ENCODE results near the gene IMPG2.

IMPG2 gene

DNA sequence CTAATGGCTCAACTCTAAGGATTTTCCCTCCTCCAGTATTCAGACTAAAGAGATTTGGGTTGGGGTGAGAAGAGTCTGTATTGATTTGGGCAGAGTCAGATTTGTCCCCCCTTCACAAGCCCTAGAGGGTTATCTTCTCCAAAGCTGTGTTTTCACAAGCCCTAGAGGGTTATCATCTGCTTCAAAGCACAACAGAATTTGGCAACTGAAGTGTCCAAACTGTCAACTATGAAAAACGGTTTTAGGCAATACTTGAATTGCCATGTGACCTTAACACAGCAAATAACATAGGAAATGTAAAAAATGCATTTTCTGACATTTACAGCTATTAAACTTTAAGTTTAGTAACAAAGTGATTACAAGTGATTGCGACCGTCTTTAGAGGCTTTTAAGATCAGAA, 119.9 kb downstream of the IMPG2 start:
- H3K9me3 ChIP-seq (ENCODE audit: low read length): no peaks in the 10 kb centered on the region
- H3K4me3 ChIP-seq (ENCODE audit: low read depth in 1 of 2, low read length in 2 of 2): no peak overlapping the region
- no peaks in the 10 kb centered on the region for H3K27me3 ChIP-seq (ENCODE audit: control insufficient read depth in 1 of 2, insufficient read depth in 2 of 2, low read length in 2 of 2)
- no peaks in the 10 kb centered on the region for H3K36me3 ChIP-seq (ENCODE audit: insufficient read depth, low read length)
- no peak overlapping the region for H3K27ac ChIP-seq (ENCODE audit: low read depth, low read length)
- peaks cover 30% of the 10 kb centered on the region for H3K4me1 ChIP-seq (ENCODE audit: insufficient read depth, low read length)
- no peak overlapping the region for H3K9ac ChIP-seq (ENCODE audit: low read length)

GRCh38 chr3:101195951-101196713, 124.2 kb downstream of the IMPG2 start:
- Histone ChIP-seq H3K27me3 (ENCODE audit: control insufficient read depth in 1 of 2, insufficient read depth in 2 of 2, low read length in 2 of 2) (no peaks in the 10 kb centered on the region), H3K27ac (ENCODE audit: low read depth, low read length) (no peak overlapping the region), H3K9ac (ENCODE audit: low read length) (no peak overlapping the region), H3K4me3 (ENCODE audit: low read depth in 1 of 2, low read length in 2 of 2) (no peak overlapping the region), H3K9me3 (ENCODE audit: low read length) (no peaks in the 10 kb centered on the region), H3K36me3 (ENCODE audit: insufficient read depth, low read length) (no peaks in the 10 kb centered on the region), H3K4me1 (ENCODE audit: insufficient read depth, low read length) (peaks cover 8% of the 10 kb centered on the region)

DNA sequence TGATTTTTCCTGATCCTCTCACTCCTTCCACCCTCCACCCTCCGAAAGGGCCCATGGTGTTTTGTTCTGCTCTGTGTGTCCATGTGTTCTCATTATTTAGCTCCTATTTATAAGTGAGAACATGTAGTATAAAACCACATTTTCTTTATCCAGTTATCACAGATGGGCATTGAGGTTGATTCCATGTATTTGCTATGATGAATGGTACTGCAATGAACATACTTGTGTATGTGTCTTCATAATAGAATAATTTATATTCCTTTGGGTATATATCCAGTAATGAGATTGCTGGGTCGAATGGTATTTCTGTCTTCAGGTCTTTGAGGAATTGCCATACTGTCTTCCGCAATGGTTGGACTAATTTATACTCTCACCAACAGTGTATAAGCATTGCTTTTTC, 126.0 kb downstream of the IMPG2 start:
- no peaks in the 10 kb centered on the region for H3K36me3 ChIP-seq (ENCODE audit: insufficient read depth, low read length)
- peaks cover 8% of the 10 kb centered on the region for H3K4me1 ChIP-seq (ENCODE audit: insufficient read depth, low read length)

GRCh38 chr3:101193957-101194356, 126.4 kb downstream of the IMPG2 start:
- Histone ChIP-seq H3K9ac (ENCODE audit: low read length) (no peak overlapping the region), H3K4me1 (ENCODE audit: insufficient read depth, low read length) (peaks cover 8% of the 10 kb centered on the region), H3K27me3 (ENCODE audit: control insufficient read depth in 1 of 2, insufficient read depth in 2 of 2, low read length in 2 of 2) (no peaks in the 10 kb centered on the region), H3K4me3 (ENCODE audit: low read depth in 1 of 2, low read length in 2 of 2) (no peak overlapping the region), H3K9me3 (ENCODE audit: low read length) (no peaks in the 10 kb centered on the region), H3K27ac (ENCODE audit: low read depth, low read length) (no peak overlapping the region), H3K36me3 (ENCODE audit: insufficient read depth, low read length) (no peaks in the 10 kb centered on the region)

More for the DNA sequence above, 126.0 kb downstream of the IMPG2 start:
- Histone ChIP-seq H3K9ac (ENCODE audit: low read length) (no peak overlapping the region), H3K9me3 (ENCODE audit: low read length) (no peaks in the 10 kb centered on the region), H3K4me3 (ENCODE audit: low read depth in 1 of 2, low read length in 2 of 2) (no peak overlapping the region), H3K27me3 (ENCODE audit: control insufficient read depth in 1 of 2, insufficient read depth in 2 of 2, low read length in 2 of 2) (no peaks in the 10 kb centered on the region), H3K27ac (ENCODE audit: low read depth, low read length) (no peak overlapping the region)

GRCh38 chr3:101189796-101190195, 130.6 kb downstream of the IMPG2 start:
- Histone ChIP-seq H3K36me3 (ENCODE audit: insufficient read depth, low read length) (no peaks in the 10 kb centered on the region), H3K9me3 (ENCODE audit: low read length) (no peaks in the 10 kb centered on the region), H3K4me1 (ENCODE audit: insufficient read depth, low read length) (no peaks in the 10 kb centered on the region), H3K4me3 (ENCODE audit: low read depth in 1 of 2, low read length in 2 of 2) (no peak overlapping the region), H3K9ac (ENCODE audit: low read length) (no peak overlapping the region), H3K27me3 (ENCODE audit: control insufficient read depth in 1 of 2, insufficient read depth in 2 of 2, low read length in 2 of 2) (no peaks in the 10 kb centered on the region), H3K27ac (ENCODE audit: low read depth, low read length) (no peak overlapping the region)

- H3K9ac ChIP-seq (ENCODE audit: low read length): no peak overlapping the region
- no peaks in the 10 kb centered on the region for H3K4me1 ChIP-seq (ENCODE audit: insufficient read depth, low read length)
- H3K9me3 ChIP-seq (ENCODE audit: low read length): no peaks in the 10 kb centered on the region
- H3K36me3 ChIP-seq (ENCODE audit: insufficient read depth, low read length): no peaks in the 10 kb centered on the region
- no peak overlapping the region for H3K4me3 ChIP-seq (ENCODE audit: low read depth in 1 of 2, low read length in 2 of 2)
- H3K27ac ChIP-seq (ENCODE audit: low read depth, low read length): no peak overlapping the region
- no peaks in the 10 kb centered on the region for H3K27me3 ChIP-seq (ENCODE audit: control insufficient read depth in 1 of 2, insufficient read depth in 2 of 2, low read length in 2 of 2)
These were observed 131.2 kb downstream of the IMPG2 start for GRCh38 chr3:101189176-101189575.

DNA sequence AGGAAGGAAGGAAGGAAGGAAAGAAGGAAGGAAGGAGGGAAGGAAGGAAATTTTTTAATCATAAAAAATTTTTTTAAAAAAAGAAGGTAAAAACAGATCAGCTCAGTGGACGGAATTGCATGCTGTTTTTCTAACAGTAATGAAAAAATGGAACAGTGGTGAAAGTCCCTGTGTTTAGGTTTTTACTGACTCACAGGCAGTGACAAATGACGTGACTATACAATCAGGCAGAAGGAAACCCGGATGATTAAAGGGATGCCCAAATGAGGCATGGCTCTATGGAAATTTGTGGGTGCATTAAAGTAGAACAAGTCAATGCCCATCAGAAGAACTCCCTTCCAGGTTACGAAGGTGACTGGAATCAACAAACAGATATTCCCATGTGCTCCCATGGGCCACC, 135.0 kb downstream of the IMPG2 start:
- H3K9ac ChIP-seq (ENCODE audit: low read length): no peak overlapping the region
- H3K27me3 ChIP-seq (ENCODE audit: control insufficient read depth in 1 of 2, insufficient read depth in 2 of 2, low read length in 2 of 2): no peaks in the 10 kb centered on the region
- H3K4me3 ChIP-seq (ENCODE audit: low read depth in 1 of 2, low read length in 2 of 2): no peak overlapping the region
- no peaks in the 10 kb centered on the region for H3K36me3 ChIP-seq (ENCODE audit: insufficient read depth, low read length)
- no peaks in the 10 kb centered on the region for H3K9me3 ChIP-seq (ENCODE audit: low read length)
- no peaks in the 10 kb centered on the region for H3K4me1 ChIP-seq (ENCODE audit: insufficient read depth, low read length)
- no peak overlapping the region for H3K27ac ChIP-seq (ENCODE audit: low read depth, low read length)

DNA sequence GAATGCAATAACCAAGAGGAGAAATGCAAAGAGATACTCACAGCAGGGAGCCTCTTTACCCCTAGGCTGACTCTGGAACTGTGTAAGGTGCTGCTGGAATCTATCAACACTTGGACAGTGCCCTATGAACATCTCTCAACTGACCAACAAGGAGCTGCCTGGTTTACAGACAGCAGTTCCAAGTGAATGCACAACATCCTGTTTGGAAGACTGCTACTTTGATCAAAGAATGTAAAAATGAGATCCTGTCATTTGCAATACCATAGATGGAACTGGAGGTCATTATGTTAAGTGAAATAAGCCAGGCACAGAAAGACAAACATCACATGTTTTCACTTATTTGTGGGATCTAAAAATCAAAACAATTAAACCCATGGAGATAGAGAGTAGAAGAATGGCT, 136.3 kb downstream of the IMPG2 start:
- H3K4me1 ChIP-seq (ENCODE audit: insufficient read depth, low read length): no peaks in the 10 kb centered on the region
- no peaks in the 10 kb centered on the region for H3K27me3 ChIP-seq (ENCODE audit: control insufficient read depth in 1 of 2, insufficient read depth in 2 of 2, low read length in 2 of 2)
- H3K27ac ChIP-seq (ENCODE audit: low read depth, low read length): no peak overlapping the region
- H3K9ac ChIP-seq (ENCODE audit: low read length): no peak overlapping the region
- no peak overlapping the region for H3K4me3 ChIP-seq (ENCODE audit: low read depth in 1 of 2, low read length in 2 of 2)
- H3K36me3 ChIP-seq (ENCODE audit: insufficient read depth, low read length): no peaks in the 10 kb centered on the region
- H3K9me3 ChIP-seq (ENCODE audit: low read length): no peaks in the 10 kb centered on the region

GRCh38 chr3:101183151-101183550, 137.2 kb downstream of the IMPG2 start:
- Histone ChIP-seq H3K4me3 (ENCODE audit: low read depth in 1 of 2, low read length in 2 of 2) (no peak overlapping the region), H3K9me3 (ENCODE audit: low read length) (no peaks in the 10 kb centered on the region), H3K27me3 (ENCODE audit: control insufficient read depth in 1 of 2, insufficient read depth in 2 of 2, low read length in 2 of 2) (no peaks in the 10 kb centered on the region), H3K4me1 (ENCODE audit: insufficient read depth, low read length) (no peaks in the 10 kb centered on the region), H3K9ac (ENCODE audit: low read length) (no peak overlapping the region), H3K27ac (ENCODE audit: low read depth, low read length) (no peak overlapping the region), H3K36me3 (ENCODE audit: insufficient read depth, low read length) (no peaks in the 10 kb centered on the region)

DNA sequence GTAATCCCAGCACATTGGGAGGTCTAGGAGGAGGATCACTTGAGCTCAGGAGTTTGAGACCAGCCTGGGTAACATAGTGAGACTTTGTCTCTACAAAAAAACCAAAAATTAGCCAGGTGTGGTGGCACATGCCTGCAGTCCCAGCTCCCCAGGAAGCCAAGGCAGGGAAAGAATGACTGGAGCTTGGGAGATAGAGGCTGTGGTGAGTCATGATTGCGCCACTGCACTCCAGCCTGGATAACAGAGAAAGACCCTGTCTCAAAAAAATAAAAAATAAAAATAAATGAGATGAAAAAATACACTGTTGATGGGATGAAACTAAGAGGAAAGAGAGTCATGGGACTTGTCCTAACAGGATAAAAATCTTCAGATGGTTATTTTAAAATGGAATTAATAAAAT, 137.6 kb downstream of the IMPG2 start:
- Histone ChIP-seq H3K4me3 (ENCODE audit: low read depth in 1 of 2, low read length in 2 of 2) (no peak overlapping the region), H3K9me3 (ENCODE audit: low read length) (no peaks in the 10 kb centered on the region), H3K27me3 (ENCODE audit: control insufficient read depth in 1 of 2, insufficient read depth in 2 of 2, low read length in 2 of 2) (no peaks in the 10 kb centered on the region), H3K27ac (ENCODE audit: low read depth, low read length) (no peak overlapping the region), H3K36me3 (ENCODE audit: insufficient read depth, low read length) (no peaks in the 10 kb centered on the region), H3K4me1 (ENCODE audit: insufficient read depth, low read length) (no peaks in the 10 kb centered on the region), H3K9ac (ENCODE audit: low read length) (no peak overlapping the region)

DNA sequence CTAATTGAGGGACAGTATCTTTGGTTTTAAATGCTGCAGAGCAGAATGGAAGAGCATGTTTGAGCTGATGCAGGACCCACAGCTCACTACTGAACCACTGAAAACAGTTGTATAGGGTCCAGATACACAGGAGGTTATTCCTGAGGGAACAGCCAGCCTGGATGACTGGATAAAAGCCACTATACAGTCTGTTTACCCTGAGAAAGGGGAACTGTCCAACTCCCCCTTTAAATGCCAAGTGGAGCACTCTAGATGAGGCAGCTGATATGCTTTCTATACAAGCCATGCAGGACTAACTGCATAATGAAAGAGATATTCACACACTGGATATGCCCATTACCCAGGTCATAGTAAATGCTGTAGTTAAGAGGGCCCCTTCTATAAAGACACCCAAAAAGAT, 138.6 kb downstream of the IMPG2 start:
- Histone ChIP-seq H3K27ac (ENCODE audit: low read depth, low read length) (no peak overlapping the region), H3K27me3 (ENCODE audit: control insufficient read depth in 1 of 2, insufficient read depth in 2 of 2, low read length in 2 of 2) (no peaks in the 10 kb centered on the region), H3K4me3 (ENCODE audit: low read depth in 1 of 2, low read length in 2 of 2) (no peak overlapping the region), H3K36me3 (ENCODE audit: insufficient read depth, low read length) (no peaks in the 10 kb centered on the region), H3K9ac (ENCODE audit: low read length) (no peak overlapping the region), H3K9me3 (ENCODE audit: low read length) (no peaks in the 10 kb centered on the region), H3K4me1 (ENCODE audit: insufficient read depth, low read length) (no peaks in the 10 kb centered on the region)

- Histone ChIP-seq H3K27ac (ENCODE audit: low read depth, low read length) (no peak overlapping the region), H3K4me3 (ENCODE audit: low read depth in 1 of 2, low read length in 2 of 2) (no peak overlapping the region), H3K36me3 (ENCODE audit: insufficient read depth, low read length) (no peaks in the 10 kb centered on the region), H3K27me3 (ENCODE audit: control insufficient read depth in 1 of 2, insufficient read depth in 2 of 2, low read length in 2 of 2) (no peaks in the 10 kb centered on the region), H3K4me1 (ENCODE audit: insufficient read depth, low read length) (no peaks in the 10 kb centered on the region), H3K9me3 (ENCODE audit: low read length) (no peaks in the 10 kb centered on the region), H3K9ac (ENCODE audit: low read length) (no peak overlapping the region)
These were observed 140.7 kb downstream of the IMPG2 start for GRCh38 chr3:101179637-101180036.
